Liver (tissue), 3 donors: Measurements from ENCODE around the gene HIP1R.

ENCODE experiments used
- RXRA ChIP-seq, 2 donors: IDR thresholded peaks; 2 replicates each; pipeline ENCODE4 v1.6.1; 2017 to 2018; ENCODE audit warnings: antibody characterized with exemption in 2 of 2, mild to moderate bottlenecking in 1 of 2
- SP1 ChIP-seq: IDR thresholded peaks from 2 replicates; pipeline ENCODE4 v1.6.1; 2018; ENCODE audit warnings: antibody characterized with exemption, mild to moderate bottlenecking
- TAF1 ChIP-seq: conservative IDR thresholded peaks from 2 replicates; pipeline ENCODE4 v1.6.1; 2016; ENCODE audit warnings: antibody characterized with exemption, mild to moderate bottlenecking
- TF ChIP-seq, protein P1 (sequence below): fragments of 150-350 bp; IDR thresholded peaks from 2 replicates; pipeline ENCODE4 v1.5.1; 2017; ENCODE audit warnings: improper control_type of control experiment, low read depth, low read length; ENCODE audit not compliant: missing input control
- TF ChIP-seq, protein P2 (sequence below): IDR thresholded peaks from 2 replicates; pipeline ENCODE4 v1.6.1; 2016; ENCODE audit warnings: antibody characterized with exemption
- donor health status: healthy.
- donor health status: healthy.

GRCh38 chr12:122811777-122812176 lies 23.5 kb upstream of the HIP1R start:
- TF ChIP-seq, protein P1, sequence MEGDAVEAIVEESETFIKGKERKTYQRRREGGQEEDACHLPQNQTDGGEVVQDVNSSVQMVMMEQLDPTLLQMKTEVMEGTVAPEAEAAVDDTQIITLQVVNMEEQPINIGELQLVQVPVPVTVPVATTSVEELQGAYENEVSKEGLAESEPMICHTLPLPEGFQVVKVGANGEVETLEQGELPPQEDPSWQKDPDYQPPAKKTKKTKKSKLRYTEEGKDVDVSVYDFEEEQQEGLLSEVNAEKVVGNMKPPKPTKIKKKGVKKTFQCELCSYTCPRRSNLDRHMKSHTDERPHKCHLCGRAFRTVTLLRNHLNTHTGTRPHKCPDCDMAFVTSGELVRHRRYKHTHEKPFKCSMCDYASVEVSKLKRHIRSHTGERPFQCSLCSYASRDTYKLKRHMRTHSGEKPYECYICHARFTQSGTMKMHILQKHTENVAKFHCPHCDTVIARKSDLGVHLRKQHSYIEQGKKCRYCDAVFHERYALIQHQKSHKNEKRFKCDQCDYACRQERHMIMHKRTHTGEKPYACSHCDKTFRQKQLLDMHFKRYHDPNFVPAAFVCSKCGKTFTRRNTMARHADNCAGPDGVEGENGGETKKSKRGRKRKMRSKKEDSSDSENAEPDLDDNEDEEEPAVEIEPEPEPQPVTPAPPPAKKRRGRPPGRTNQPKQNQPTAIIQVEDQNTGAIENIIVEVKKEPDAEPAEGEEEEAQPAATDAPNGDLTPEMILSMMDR, result no peak
- TF ChIP-seq SP1 (no peak), TAF1 (no peak), RXRA (IDR thresholded peaks at IDR 0.05) (no peak)
- TF ChIP-seq, protein P2, sequence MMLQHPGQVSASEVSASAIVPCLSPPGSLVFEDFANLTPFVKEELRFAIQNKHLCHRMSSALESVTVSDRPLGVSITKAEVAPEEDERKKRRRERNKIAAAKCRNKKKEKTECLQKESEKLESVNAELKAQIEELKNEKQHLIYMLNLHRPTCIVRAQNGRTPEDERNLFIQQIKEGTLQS, result no peak
